HL-60/S4 (cell line): Measurements from ENCODE around the gene UBE2E2.

Experiments used
- in situ Hi-C: fragments of 300-500 bp; cut with MboI; formaldehyde crosslinking; loops from 2 replicates; pipeline ENCODE4 v1.14.3; 2022; ENCODE audit warnings: low sequenced_read_pairs

The UBE2E2 gene

GRCh38 chr3:23192816-23193215, 10.3 kb upstream of the UBE2E2 start:
- in situ Hi-C loops: no loop called here

GRCh38 chr3:23193831-23194230, 9.3 kb upstream of the UBE2E2 start:
- in situ Hi-C loops: no loop called here

GRCh38 chr3:23198801-23199200, 4.3 kb upstream of the UBE2E2 start:
- in situ Hi-C loops: no loop called here

GRCh38 chr3:23199649-23200048, 3.5 kb upstream of the UBE2E2 start:
- in situ Hi-C loops: no loop called here

- in situ Hi-C loops: no loop called here
These were observed 1.8 kb upstream of the UBE2E2 start for GRCh38 chr3:23201154-23201838.

GRCh38 chr3:23202203-23202920, 765 bp upstream of the UBE2E2 start:
- in situ Hi-C loops: no loop called here

GRCh38 chr3:23203708-23204330, 692 bp downstream of the UBE2E2 start:
- in situ Hi-C loops: no loop called here

- in situ Hi-C loops: no loop called here
These were observed 3.2 kb downstream of the UBE2E2 start for GRCh38 chr3:23206366-23206765.

GRCh38 chr3:23209103-23209502, 6.0 kb downstream of the UBE2E2 start:
- in situ Hi-C loops: no loop called here

GRCh38 chr3:23209747-23210487, 6.8 kb downstream of the UBE2E2 start:
- in situ Hi-C loops: no loop called here

- in situ Hi-C loops: no loop called here
These were observed 10.7 kb downstream of the UBE2E2 start for GRCh38 chr3:23213813-23214212.

GRCh38 chr3:23217872-23218554, 14.9 kb downstream of the UBE2E2 start:
- in situ Hi-C loops: no loop called here

GRCh38 chr3:23219117-23219516, 16.0 kb downstream of the UBE2E2 start:
- in situ Hi-C loops: no loop called here

GRCh38 chr3:23219552-23219951, 16.4 kb downstream of the UBE2E2 start:
- in situ Hi-C loops: no loop called here

- in situ Hi-C loops: no loop called here
These were observed 18.0 kb downstream of the UBE2E2 start for GRCh38 chr3:23221136-23221535.

- in situ Hi-C loops: no loop called here
These were observed 28.9 kb downstream of the UBE2E2 start for GRCh38 chr3:23232016-23232415.

GRCh38 chr3:23232854-23233253, 29.7 kb downstream of the UBE2E2 start:
- in situ Hi-C loops: no loop called here

- in situ Hi-C loops: no loop called here
These were observed 32.1 kb downstream of the UBE2E2 start for GRCh38 chr3:23235264-23235663.

- in situ Hi-C loops: no loop called here
These were observed 33.8 kb downstream of the UBE2E2 start for GRCh38 chr3:23236890-23237289.

- in situ Hi-C loops: no loop called here
These were observed 35.0 kb downstream of the UBE2E2 start for GRCh38 chr3:23238156-23238555.

- in situ Hi-C loops: no loop called here
These were observed 35.5 kb downstream of the UBE2E2 start for GRCh38 chr3:23238578-23238977.
